ENCODE data around the gene TMTC2.

DNA sequence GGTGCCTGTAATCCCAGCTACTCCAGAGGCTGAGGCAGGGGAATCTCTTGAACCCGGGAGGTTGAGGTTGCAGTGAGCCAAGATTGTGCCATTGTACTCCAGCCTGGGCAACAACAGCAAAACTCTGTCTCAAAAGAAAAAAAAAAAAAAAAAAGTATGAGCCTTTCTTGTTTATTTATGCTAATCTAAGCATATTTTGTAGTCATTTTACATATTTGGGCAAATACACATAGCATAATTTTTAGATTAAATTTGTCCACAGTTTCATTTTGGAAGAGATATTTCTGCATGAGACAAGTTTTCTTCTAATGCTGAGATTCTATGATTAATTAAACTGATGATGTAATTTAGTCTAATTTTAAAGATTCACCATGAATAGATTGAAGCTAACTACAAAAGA is 494.4 kb downstream of the TMTC2 start:
- TF ChIP-seq GATA2 (IDR thresholded peaks at IDR 0.05; ENCODE audit: low read depth, low read length) (no peak), GATA3 (IDR thresholded peaks at IDR 0.05; ENCODE audit: low read depth, low read length) (no peak)
